Nephron progenitor cell (in vitro differentiated cells): ENCODE measurements around the gene NPHP3.
"Not testable (repeated sequence)": the region's sequence is repeated elsewhere in the genome, so short reads cannot be mapped to it uniquely, and the experiment has no call there.

Source experiments
- DNase-seq: peaks from one replicate; pipeline ENCODE4 v3.0.0; 2021
- H3K27ac Mint-ChIP-seq: 2 replicates; pipeline ENCODE4 v1.8.0; 2021; ENCODE audit warnings: mild to moderate bottlenecking, moderate library complexity, mixed read lengths
- H3K27me3 Mint-ChIP-seq: 2 replicates; pipeline ENCODE4 v1.8.0; 2021; ENCODE audit warnings: mild to moderate bottlenecking, low read depth, mixed read lengths; ENCODE audit not compliant: poor library complexity
- H3K36me3 Mint-ChIP-seq: 2 replicates; pipeline ENCODE4 v1.8.0; 2021; ENCODE audit warnings: low read depth, mixed read lengths
- H3K4me1 Mint-ChIP-seq: 2 replicates; pipeline ENCODE4 v1.8.0; 2021; ENCODE audit warnings: mixed read lengths
- H3K4me3 Mint-ChIP-seq: 2 replicates; pipeline ENCODE4 v1.8.0; 2021; ENCODE audit warnings: mild to moderate bottlenecking, moderate library complexity, mixed read lengths
- H3K9me3 Mint-ChIP-seq: 2 replicates; pipeline ENCODE4 v1.8.0; 2021; ENCODE audit warnings: mild to moderate bottlenecking, moderate library complexity, mixed read lengths
- CTCF ChIP-seq: fragments of 200-600 bp; sonication (generic); IDR thresholded peaks from 2 replicates; pipeline ENCODE4 v1.5.0; 2021; ENCODE audit warnings: antibody characterized with exemption

NPHP3 gene

GRCh38 chr3:132722165-132723023, at the start of gene NPHP3:
TSS of gene NPHP3 (minus strand) at chr3:132722409. CDS start at chr3:132722355, 54 bp downstream.
- peaks cover 25% of the 10 kb centered on the region for H3K36me3 Mint-ChIP-seq
- no peak for TF ChIP-seq CTCF
- H3K4me1 Mint-ChIP-seq: peaks cover 37% of the 10 kb centered on the region
- peak within 1 kb of the TSS; percentile 98 for H3K27ac Mint-ChIP-seq
- H3K4me3 Mint-ChIP-seq: peak within 1 kb of the TSS; percentile 92
- no peaks in the 10 kb centered on the region for H3K9me3 Mint-ChIP-seq
- DNase-seq: peak; percentile 99
- H3K27me3 Mint-ChIP-seq: no peaks in the 10 kb centered on the region

- no peaks in the 10 kb centered on the region for H3K27me3 Mint-ChIP-seq
- no peak overlapping the region for H3K27ac Mint-ChIP-seq
- DNase-seq: no peak
Observed at GRCh38 chr3:132758740-132759139, 36.5 kb upstream of the NPHP3 start.

GRCh38 chr3:132756108-132756650, 34.0 kb upstream of the NPHP3 start:
- no peaks in the 10 kb centered on the region for H3K9me3 Mint-ChIP-seq
- no peaks in the 10 kb centered on the region for H3K36me3 Mint-ChIP-seq
- no peak overlapping the region for H3K27ac Mint-ChIP-seq
- no peaks in the 10 kb centered on the region for H3K4me1 Mint-ChIP-seq
- no peak overlapping the region for H3K4me3 Mint-ChIP-seq
- TF ChIP-seq CTCF: no peak
- no peak for DNase-seq
- no peaks in the 10 kb centered on the region for H3K27me3 Mint-ChIP-seq

More at GRCh38 chr3:132758740-132759139, 36.5 kb upstream of the NPHP3 start:
- no peak for TF ChIP-seq CTCF
- H3K4me3 Mint-ChIP-seq: no peak overlapping the region
- no peaks in the 10 kb centered on the region for H3K4me1 Mint-ChIP-seq
- no peaks in the 10 kb centered on the region for H3K36me3 Mint-ChIP-seq
- H3K9me3 Mint-ChIP-seq: peaks cover under 1% of the 10 kb centered on the region

GRCh38 chr3:132753946-132754345, 31.7 kb upstream of the NPHP3 start:
- Mint-ChIP-seq H3K27me3 (no peaks in the 10 kb centered on the region), H3K36me3 (no peaks in the 10 kb centered on the region), H3K27ac (no peak overlapping the region), H3K4me3 (no peak overlapping the region), H3K9me3 (no peaks in the 10 kb centered on the region), H3K4me1 (no peaks in the 10 kb centered on the region)
- TF ChIP-seq CTCF: no peak
- no peak for DNase-seq

GRCh38 chr3:132749786-132750185, 27.6 kb upstream of the NPHP3 start:
- Mint-ChIP-seq H3K36me3 (no peaks in the 10 kb centered on the region), H3K4me1 (no peaks in the 10 kb centered on the region), H3K27me3 (no peaks in the 10 kb centered on the region), H3K4me3 (no peak overlapping the region), H3K9me3 (no peaks in the 10 kb centered on the region), H3K27ac (no peak overlapping the region)
- DNase-seq: no peak
- no peak for TF ChIP-seq CTCF

GRCh38 chr3:132746720-132747119, 24.5 kb upstream of the NPHP3 start:
- not testable (repeated sequence) for H3K4me1 Mint-ChIP-seq, H3K4me3 Mint-ChIP-seq, H3K36me3 Mint-ChIP-seq, H3K27ac Mint-ChIP-seq
- DNase-seq: peak; percentile 12
- Mint-ChIP-seq H3K9me3 (peaks cover 14% of the 10 kb centered on the region), H3K27me3 (peaks cover 22% of the 10 kb centered on the region)
